CD4-positive, alpha-beta T cell treated with Interleukin-15 for 4 hours (primary cell): ENCODE measurements around the gene LRFN5.

ENCODE experiments used
- DNase-seq: peaks from one replicate; pipeline ENCODE4 v3.0.0-alpha.2; 2020; ENCODE audit warnings: low spot score

The LRFN5 gene

GRCh38 chr14:41773536-41774279, 167.0 kb downstream of the LRFN5 start:
- no peak for DNase-seq

DNA sequence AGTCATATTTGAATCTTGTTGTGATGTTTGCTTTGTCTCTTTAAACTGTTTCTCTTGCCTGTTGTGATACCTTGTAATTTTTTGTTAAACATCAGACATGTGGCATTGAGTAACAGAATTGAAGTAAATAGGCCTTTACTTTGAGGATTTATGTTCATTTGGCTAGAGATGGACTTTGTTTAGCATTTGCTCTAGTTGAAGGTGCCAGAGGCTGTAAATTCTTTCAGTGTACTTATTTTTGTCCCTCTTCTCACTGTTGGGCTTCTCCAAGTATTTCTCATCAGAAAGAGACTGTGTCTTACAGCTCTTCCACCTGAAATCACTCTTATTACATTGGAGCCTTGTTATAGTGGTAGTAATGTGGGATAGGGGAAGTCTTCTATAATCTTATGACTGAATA, 175.8 kb downstream of the LRFN5 start:
- DNase-seq: no peak

- DNase-seq: no peak
Measured at GRCh38 chr14:41783403-41783802, 176.7 kb downstream of the LRFN5 start.

GRCh38 chr14:41785696-41786095, 179.0 kb downstream of the LRFN5 start:
- no peak for DNase-seq

- DNase-seq: no peak
Measured at GRCh38 chr14:41799817-41800216, 193.1 kb downstream of the LRFN5 start.

GRCh38 chr14:41805633-41806032, 199.0 kb downstream of the LRFN5 start:
- no peak for DNase-seq

GRCh38 chr14:41806366-41806975, 199.8 kb downstream of the LRFN5 start:
- DNase-seq: peak; percentile 1

GRCh38 chr14:41810362-41810761, 203.7 kb downstream of the LRFN5 start:
- DNase-seq: no peak

DNA sequence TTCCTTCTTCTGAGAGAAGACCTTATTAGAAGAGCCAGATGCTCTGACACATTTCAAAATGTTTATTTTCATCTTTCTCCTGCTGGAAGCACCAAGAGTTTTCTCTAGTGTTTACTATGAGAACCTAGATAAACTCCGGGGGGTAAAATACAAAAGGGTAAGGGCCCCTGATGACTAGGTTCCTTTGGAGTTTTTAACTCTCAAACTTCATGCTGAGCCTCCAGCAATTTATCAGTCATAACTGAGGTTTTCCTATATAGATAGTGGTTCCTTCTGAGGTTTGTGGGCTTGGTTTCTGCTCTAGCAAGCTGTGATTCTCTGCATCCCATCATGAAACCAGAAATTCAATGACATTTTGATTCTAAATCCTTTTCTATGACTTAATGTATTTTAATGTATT, 210.9 kb downstream of the LRFN5 start:
- no peak for DNase-seq

DNA sequence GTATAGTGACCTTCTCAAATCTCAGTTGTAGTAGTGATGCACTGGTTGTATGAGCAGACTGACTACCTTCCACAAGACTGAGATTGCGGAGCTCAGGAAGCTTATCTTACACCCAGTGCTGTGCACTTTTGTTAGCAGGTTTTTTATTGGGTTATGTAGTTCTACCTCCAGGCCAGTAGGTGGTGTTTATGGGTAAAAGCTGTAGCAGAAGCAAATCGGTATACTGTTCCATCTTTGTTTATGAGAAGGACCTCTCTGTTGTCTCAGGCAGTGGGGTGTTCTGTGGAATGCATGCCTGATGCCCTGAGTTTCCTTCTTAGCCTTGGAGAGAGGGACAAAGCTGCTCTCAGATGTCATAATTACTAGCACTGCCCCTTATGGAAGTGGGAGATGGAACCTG, 217.8 kb downstream of the LRFN5 start:
- DNase-seq: no peak

DNA sequence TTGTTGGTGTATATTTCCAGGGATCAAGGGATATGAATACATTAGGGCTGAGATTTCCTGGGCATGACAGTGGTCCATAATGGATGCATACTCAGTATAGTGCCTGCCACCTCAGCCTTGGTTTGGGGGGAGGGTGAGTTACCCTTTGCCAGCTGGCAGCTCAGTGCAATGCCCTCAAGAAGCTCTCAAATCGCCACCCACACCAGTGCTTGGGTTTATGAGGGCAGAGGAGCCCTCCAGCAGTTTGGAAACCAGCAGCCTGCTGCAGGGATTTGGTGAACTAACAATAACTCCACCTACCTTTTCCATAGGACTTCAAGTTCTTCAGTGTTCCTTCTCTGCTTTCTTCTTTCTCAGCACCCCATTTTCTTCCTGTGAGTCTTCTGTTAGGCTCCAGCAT, 218.9 kb downstream of the LRFN5 start:
- DNase-seq: no peak

DNA sequence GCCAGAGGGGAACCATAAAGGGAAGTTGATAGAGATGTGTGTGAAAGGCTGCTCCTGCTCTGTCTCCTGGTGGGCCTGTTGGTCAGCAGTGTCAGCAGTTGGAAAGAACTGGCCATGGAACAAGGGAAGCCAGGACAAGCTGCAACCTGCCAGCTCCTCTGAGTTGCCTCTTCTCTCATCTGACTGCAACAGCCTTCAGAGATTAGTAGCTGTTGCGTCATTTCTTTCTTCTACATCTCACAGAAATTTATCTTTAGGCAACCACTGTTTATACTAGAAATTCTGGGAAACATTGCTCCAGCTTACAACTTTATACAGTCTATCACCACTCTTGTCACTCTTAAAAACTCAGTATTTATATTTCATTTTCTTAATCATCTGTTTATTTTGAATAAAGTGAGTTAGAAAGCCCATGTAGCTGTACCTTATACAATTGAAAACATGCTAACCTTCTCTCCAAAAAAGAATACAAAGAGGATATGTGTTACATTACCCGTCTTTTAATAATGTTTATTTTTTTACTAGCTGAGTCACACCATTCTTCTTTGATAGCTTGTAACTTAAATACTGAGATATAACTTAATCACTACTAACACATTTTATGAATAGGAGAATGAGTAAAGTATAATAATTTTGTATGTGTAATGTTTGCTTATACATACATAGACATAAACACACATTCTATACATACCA, 224.2 kb downstream of the LRFN5 start:
- no peak for DNase-seq

DNA sequence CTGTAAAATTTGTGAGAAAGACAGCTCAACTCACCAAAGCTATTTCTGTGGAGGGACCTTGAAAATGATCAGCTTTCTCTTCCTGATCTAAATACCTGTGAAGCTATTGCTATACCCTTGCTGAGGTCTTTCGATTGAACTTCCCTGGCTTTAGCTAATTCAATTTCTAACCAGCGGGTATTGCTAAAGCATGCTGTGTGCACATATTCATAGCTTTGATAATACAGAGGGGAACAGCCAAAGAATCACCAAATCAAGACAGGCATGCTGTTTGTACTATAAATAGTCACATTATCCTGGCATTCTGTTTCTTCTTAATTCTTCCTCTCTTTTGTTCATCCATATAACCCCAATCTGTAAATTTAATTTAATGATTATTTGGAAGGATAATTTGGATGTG, 233.0 kb downstream of the LRFN5 start:
- DNase-seq: no peak

- no peak for DNase-seq
Measured at GRCh38 chr14:41859336-41859735, 252.7 kb downstream of the LRFN5 start.

DNA sequence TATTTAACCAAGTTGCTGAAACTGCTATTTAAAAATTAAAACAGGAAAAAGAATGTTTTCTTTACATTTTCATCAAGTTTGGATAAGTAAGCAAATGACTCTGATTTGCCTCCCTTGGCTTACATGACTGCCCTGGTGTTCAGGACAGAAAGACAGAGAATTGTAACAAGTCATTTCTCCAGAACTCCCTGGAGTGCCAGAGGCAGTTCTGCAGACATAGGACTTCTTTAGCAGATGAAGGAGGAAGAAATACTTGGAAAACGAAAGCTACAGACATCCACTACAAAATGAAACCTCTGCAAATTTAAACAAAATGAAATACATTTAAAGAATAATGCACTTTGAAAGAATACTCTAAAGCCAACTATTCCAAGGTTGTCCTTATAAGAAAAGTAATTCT, 253.9 kb downstream of the LRFN5 start:
- no peak for DNase-seq

DNA sequence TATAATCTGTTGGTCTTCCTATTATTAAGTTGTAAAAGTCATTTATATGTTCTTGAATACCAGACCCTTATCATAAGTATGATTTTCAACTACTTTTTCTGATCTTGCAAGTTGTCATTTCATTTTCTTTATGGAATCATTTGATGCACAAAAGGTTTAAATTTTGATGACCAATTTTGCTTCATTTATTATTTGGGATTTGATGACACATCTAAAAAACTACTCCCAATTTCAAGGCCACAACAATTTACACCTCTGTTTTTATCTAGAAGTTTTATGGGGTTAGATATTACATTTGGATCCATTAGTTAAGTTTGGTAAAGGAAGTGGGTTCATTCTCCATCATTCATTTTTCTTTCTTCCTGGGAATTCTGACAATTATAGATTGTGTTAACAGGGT, 259.2 kb downstream of the LRFN5 start:
- no peak for DNase-seq

DNA sequence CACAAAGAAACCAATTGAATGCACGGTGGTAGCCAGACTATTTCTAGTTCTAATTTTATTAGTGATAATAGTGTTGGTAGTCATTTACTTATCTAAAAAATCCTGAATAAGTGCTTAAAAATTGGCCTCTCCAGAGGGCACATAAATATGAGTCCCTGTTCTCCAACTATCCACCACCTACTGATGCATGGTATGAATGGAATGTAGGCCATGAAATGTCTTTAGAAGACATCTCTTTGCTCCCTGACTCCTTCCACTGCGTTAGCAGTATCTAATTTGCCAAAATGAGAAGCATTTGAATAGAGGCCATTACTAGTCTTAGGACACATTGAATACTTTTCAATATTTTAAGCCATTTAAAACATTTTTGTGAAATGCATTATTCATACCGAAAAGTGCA, 261.7 kb downstream of the LRFN5 start:
- DNase-seq: no peak

DNA sequence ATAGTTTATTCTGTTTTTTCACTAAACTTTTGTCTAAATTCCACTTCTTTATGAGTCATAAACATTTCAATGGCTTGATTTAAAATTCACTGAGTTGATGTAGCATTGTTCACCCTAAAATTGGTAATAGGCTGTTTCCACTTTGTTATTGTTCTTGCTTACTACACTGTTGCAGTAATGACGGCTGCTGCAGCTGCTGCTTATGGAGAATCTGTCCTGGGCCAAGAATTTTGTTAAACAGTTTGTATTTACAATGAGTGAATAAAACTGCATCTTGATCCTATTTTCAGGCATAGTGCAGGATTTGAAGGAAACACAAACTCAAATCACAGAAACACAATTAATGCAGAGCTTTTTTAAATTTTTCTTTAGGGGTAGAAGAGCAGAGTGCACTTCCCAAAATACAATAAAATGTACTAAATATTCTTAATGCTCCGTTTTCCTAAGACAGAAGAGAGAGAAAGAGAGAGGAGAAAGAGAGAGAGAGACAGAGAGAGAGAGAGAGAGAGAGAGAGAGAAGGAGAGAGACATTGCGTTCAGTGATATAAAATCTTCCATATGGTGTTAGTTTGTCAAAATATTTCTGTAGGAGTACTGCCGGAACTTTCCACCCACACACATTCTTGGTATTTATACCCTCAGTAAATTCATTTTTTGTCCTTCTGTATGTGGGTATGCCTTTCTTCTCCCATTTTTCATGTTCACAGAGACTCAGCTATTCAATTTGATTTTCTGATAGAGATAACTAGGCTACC, 266.4 kb downstream of the LRFN5 start:
- no peak for DNase-seq

GRCh38 chr14:41873686-41874317, 267.1 kb downstream of the LRFN5 start:
- DNase-seq: no peak

- no peak for DNase-seq
Measured at GRCh38 chr14:41875116-41875515, 268.4 kb downstream of the LRFN5 start.

DNA sequence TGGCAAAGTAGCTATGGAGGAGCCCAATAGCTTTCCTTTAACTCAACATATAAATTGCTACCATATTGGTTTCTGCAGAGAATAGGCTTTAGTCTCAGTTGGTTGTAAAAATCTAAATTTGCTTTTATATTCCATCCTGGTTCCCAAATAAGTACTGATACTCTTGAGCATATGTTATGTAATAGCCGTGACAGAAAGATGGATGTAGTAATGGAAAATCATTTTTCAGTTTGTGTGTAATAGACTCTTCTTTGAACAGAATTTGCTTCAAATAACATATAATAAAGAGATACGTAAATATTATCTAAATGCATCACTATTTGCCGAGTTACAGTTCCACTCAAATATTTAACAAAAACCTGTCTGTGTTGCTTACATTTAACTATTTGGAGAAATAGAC, 271.6 kb downstream of the LRFN5 start:
- no peak for DNase-seq

DNA sequence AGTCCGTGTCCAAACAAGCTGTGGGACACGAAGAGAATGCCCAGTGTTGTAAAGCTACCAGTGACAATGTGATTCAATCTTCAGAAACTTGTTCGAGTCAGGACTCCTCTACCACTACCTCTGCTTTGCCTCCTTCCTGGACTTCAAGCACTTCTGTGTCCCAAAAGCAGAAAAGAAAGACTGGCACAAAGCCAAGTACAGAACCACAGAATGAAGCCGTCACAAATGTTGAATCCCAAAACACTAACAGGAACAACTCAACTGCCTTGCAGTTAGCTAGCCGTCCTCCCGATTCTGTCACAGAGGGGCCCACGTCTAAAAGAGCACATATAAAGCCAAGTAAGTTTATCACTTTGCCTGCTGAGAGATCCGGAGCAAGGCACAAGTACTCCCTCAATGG, 284.9 kb downstream of the LRFN5 start:
- no peak for DNase-seq
